GM04504 (cell line): ENCODE results near the gene METTL16.

Experiments
- DNase-seq: peaks from one replicate; pipeline ENCODE4 v3.0.0-alpha.2; 2012; ENCODE audit warnings: low read depth

Gene METTL16

DNA sequence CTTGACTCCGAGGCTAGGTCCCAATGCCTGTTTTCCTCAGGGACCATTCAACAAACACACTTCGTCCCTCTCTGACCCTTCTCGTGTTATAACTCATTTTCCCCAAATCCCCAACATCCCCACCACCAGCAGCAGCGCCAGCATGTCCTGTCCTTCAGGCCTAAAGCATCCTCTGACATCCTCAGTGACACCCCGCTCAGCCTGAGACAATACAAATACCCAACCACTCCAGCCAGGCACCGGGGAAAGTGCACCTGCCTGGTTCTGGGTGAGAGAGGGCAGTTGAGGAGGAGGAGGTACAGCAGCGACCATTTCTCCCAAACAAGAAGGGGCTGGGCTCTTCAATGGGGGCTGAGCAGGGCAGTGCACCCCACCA is 115.5 kb downstream of the METTL16 start:
- DNase-seq: no peak

DNA sequence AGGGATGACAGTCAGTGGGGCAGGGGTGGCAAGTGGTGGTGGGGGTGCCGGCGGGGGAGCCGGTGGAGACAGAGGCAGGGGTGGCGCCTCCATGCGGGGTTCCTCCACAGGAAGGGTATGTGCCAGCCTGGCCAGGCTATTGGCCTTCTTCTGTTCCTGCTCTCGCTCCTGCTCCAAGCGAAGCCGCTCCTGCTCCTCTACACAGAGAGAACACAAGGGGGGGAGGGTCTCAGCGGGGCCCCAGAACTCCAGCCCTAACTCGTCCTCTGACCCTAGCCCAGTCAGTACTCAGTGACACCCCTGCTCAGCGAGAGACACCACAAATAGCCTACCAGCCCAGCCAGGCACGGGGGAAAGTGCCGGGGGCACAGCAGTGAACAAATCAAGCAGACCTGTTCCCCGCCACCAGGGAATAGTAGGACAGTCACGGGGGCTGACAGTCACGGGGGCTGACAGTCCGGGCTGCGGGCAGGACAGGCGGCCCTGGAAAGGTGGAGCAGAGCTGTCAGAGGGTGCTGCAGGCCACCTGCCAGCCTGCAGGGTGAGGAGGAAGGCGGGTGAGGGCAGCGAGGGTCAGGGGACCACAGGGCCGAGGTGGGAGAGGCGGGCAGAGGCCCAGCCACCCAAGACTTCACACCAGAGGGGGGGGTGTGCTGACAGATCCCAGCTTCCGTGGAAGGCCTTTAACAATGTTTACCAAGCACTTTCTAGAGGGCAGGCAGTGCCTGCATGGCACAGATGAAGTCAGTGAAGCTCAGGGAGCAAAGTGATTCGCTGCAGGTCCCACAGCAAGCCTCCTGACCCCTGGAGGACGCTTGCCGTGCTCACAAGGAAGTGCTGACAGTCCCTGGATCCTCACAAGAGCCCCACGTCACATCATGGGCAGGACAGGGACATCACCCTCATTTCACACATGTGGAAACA is 116.2 kb downstream of the METTL16 start:
- DNase-seq: no peak

DNA sequence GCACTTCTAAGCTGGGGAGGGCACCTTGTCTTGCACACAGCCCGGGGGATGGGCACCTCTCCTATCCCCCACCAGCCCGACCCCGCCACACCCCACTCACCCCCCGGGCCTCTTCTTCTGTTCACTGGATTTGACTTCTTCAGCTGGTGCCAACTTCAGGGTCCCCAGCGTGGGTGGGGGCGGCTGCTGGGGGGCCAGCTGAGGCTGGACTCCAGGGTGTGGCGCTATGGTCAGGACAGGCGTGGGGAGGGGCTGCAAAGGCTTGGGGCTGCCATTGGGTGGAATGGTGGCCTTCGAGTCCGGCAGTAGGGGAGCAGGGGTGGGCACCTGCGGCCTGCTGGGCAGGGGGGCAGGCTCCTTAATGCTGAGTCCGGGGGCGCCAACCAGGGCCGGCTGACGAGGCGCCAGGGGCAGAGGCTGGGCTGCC is 116.9 kb downstream of the METTL16 start:
- DNase-seq: no peak

DNA sequence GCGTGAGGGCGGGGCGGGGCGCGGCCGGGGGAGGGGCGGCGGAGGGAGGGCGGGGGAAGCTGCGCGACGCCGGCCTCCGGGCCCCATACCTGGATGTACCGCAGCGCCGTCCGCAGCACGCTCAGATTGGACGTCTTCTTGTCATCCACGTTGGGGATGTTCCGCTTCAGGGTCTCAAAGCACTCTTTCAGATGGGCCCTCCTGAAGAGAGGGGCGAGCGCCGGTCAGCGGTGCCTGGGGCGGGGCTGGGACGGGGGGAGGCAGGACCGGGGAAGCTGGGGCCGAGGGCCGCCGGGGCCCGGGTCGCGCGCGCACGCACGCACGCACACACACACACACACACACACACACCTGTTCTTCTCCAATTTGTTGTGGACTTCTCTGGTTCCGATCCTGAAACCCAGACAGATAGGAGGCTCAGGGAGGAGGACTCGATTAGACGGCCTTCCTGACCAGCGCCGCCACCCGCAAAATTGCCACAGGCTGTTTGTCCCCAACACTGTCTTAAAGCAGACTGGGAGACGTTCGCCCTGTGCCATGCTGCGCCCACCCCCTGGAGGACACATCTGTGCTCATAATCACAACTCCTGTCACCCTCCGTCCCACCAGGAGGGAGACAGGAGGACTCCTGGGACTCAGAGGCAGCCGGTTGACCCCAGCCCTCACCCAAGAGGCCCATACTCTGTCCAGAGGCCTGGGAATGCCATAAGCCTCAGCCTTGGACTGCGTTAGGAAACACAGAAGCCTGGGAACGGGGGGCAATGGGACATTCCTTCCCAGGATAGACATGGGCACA is 117.5 kb downstream of the METTL16 start:
- DNase-seq: no peak

DNA sequence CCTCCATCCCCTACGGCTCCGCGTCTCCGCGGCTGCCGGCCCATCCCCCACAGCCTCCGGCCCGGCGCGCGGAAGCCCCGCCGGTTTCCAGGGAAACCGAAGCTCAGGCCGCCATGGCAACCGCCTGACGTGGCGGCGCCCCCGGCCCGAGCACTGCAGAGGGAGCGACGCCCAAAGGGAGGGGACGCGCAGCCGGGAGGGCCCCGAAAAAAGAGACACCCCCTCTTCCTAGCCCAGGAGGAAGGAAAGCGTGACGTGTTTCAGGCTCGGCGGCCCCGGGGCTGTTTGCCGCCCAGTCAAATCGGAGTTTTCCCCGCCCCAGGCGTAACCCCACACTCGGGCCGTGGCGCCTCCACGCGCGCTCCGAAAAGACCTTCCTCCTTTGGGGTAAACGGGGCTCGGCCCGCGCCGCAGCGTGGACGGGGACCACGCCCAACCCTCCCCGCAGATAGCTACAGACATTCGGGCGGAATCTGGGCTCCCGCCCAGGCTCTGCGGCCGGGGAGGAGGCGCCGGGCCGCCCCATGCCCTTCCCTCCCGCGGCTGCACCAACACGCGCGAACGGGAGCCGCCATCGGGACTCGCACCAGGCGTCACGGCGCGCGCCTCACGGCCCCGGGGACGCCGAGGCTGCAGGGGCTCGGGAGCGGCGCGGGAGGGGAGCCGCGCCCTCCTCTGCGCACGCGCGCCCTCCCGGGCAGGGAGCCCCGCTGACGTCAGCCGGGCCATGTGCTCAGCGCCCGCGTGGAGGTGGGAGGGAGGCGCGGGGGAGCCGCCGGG is 118.3 kb downstream of the METTL16 start:
- peak; percentile 71 for DNase-seq

DNA sequence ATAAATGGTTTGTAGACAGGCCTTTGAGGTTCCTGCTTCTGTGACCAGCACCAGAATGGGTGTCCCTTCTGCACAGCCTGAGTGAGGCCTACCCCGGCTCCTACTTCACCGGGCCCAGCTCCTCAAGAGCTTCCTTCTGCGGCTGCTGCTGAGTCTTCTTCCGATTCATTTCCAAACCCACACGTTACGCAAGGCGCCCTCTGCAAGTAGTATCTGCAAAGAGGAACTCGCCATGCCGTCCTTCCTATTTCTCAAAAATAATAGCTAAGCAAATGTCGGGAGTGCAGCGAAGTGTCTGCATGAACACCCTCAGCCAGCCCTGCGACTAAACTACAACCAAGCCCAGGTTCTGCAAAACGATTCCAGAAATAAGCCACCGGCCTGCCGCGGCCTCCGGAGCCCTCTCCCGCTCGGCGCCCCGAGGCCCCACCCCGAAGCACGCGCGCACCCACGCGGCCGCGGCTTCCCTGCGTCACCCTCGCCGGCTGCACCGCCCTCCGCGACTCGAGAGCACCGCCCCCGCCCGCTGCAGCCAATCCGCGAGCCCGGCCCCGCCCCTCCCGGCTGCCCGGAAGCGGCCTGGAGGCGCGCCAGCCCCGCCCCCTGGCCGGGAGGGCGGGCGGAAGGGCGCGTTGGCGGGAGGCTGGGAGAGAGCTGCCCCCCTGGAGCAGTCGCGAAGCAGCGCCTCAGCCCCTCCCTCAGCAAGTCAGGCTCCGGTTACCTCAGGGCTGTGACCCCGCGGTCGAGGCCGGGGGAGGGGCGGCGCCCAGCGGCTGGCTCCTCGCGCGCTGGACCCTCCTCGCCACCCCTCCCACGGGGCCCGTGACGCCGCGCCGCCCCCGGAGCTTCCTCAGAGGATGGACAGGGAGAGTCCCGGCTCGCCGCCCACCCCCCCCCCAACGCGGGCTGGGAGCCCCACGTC is 119.2 kb downstream of the METTL16 start:
- DNase-seq: peak; percentile 87

DNA sequence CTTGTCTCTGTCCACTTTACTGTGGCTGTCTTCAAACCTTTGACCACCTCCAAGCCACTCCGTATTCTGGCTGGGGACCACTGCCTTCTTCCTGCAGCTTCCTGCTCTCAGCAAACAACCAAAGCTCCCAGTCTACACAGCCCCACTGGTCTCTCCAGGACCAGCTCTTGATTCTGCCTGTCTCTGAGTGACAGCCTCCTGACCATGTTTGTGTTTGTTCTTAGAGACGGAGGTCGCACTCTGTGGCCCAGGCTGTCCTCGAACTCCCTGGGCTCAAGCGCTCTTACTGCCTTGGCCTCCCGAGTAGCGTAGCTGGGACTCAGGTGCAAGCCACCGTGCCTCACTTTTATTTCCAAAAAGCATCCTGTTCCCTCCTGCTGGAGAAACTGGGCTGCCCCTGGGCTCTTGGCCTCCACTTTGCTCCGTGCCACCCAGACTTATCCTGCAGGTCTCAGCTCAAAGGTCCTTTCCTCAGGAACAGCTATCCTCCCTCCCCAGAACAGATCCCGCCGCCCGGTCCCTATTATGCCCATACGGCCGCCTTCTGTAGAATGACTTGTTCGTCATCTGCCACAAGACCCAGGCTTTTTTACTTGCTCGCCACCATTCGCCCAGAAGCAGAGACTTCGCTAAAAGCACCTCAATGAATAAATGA is 120.0 kb downstream of the METTL16 start:
- DNase-seq: no peak

DNA sequence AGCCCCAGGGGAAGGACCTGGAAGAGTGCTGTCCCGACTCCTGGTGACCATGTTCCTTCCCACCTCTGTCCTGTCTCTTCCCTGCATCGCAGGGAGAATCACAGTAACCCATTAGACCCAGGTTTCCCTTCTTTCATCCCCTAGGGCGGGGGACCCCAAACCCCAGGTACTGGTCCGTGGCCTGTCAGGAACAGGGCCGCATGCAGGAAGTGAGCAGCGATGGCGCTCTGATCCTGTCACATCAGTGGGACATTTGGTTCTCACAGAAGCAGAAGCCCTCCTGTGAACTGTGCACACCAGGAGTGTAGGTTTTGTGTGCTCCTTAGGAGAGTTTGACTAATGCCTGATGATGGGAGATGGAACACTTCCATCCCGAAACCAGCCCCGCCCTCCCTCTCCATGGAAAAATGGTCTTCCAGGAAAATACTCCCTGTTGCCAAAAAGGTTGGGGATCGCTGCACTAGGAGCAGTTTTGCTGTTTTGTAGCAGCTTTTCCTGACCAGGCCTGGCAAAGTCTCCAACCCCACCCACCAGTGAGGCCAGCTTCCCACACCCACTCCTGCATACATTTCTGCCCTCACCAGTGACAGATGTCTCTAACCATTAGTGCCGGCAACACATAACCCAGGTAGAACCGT is 121.4 kb downstream of the METTL16 start:
- no peak for DNase-seq

DNA sequence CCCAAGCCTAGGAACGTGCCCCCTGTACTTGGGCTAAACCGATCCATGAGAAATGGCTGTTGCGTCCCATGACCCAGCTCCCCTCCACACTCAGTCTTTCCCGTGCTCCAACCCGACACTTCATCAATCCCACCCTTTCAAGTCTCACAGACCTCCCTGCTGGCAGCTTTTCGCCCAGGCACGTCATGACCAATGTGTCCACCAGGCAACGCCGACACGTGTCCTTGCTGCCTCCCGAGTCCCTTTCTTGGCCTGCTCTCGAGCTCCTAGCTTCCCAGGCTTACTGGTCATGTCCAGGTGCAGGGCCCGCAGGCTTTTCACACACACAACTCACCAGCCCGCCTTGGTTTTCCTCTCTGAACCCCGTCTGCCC is 123.0 kb downstream of the METTL16 start:
- DNase-seq: no peak

DNA sequence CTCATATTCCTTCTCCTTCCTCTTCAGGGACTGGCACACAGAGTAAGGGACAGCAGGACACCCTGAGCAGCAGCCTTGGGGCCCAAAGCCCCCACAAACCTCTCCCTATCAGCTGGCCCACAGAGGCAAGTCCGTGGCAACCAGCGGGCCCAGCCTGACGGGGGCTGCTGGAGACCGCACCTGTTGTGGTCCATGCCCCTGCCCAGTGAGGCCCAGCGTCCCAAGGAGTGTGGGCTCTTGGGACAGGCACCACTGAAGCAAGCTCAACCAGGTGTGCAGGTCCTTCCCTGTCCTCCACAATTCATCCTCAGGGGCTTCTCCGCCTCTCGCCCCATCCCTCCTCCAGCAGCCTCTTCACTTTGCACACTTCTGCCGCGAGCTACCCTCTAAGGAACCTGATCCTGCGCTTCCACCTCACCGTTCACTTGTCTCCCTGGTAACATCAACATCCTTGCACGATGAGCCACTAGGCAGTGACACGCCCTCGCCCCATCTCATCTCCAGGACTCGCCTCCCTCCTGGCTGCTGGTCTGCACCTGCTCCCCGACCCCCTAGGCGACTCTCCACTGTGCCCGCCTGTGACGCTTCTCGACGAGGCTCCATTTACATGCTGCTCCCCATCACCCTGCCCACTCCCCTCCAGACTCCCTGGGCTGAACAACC is 123.5 kb downstream of the METTL16 start:
- DNase-seq: no peak

DNA sequence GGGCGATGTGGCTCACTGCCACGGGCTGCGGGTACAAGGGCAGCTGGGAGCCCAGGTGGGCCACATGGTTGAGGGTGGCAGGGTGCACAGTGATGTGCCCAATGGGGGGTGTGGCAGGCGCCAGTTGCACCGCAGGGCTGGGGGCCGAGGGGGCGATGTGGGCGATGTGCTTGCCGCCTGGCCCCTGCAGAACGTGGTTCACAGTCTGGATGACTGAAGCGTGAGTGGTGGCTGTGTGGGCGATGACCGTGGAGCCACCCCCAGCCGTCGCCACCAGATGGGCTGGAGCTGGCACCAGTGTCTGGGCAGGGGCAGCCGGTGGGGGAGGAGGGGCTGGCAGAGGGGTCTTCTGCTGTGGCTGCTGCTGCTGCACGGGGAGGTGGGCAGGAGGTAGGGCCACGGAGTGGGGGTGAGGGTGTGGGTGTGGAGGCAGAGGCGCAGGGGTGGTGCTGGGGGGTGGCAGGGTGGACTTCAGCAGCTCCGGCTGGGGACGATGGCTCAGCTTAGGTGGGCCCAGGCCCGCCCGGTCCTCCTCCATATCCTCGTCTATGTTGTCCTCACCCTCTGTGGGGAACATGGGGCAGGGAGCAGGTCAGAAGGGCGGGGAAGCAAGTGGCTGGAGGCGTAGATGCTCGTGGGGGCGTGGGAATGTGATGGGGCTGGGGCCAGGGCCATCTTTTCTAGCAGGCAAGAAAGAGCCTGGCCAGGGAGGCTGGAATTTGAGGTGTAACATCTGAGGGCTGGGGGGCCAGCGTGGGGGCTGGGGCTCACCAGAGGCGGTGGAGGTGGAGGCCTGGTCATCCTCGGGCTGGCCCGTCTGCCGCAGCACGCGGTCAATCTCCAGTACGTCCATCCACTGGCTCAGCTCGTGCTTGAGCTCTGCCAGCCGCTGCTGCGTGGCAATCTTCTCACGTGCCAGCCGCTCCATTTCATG is 124.3 kb downstream of the METTL16 start:
- no peak for DNase-seq

DNA sequence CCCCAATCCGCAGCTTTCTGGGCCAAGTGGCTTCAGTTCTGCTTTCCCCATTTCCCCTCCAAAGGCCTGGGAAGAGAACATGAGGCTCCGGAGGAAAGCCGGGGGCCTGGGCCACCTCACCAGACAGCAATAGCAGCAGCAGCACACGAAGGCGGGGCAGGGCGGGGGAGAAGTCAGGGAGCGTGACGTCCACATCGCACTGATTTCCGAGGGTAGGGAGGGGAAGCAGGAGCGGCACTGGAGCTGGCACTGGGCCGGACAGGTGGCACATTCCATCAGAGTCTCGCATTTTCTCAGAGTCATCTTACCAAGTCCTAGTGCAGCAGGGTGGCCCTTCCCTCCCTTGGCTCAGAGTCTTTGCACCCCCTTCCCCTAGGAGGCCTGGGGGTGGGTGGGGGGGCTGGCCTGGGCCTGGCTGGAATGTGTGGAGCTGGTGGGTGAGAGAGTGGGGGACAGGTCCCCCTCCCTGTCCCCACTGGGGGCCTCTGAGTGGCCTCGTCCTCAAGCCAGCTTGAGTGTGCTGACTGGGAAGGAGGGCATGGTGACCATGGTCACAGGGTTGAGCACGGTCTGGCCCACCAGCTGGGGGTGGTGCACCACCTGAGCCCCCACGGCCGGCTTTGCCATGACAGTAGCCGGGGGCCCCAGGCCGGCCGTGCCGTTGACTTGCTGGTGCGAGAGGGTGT is 125.1 kb downstream of the METTL16 start:
- no peak for DNase-seq

DNA sequence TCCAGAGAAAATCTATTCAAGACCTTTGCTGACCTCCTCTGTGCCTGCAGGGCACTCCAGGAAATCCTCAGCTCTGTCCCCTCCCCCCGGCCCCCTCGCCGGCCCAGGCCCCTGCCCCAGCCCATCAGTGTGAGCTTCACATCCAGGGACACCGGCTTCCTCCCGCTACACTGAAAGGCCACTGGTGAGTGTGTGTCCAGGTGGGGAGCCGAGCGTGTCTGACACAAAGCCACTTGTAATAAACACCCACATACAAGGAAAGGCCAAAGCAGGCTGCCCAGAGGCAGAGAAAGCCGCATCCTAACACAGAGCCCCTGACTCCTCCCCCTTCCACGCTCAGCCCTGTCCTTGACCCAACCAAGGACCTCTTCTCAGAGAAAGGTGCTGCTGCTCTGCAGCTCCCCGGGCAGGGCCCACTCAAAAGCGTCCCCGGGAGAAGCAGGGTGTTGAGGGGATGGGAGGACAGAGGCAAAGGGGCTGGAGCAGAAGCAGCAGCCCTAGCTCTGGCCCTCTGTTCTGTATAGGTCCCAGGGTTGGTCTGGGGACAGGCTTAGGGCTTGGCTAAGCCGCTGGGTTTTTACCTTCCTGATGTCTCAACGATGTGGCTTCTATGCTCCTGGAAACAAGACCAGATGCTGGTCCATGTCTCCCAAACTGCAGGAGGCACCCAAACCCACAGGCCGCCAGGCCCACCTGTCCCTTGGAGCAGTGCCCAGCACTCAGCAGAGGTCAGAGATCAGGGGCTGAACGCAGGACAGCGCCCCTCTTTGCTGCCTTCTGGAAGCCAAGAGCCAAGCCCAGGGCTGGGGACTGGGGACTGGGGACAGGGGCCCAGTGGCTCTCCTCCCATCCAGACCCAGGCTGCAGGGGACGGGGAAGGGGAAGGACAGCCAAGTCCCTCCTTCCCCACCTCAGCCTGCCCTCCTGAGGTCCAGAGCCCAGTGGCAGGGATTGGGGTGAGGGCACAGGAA is 126.2 kb downstream of the METTL16 start:
- DNase-seq: no peak

DNA sequence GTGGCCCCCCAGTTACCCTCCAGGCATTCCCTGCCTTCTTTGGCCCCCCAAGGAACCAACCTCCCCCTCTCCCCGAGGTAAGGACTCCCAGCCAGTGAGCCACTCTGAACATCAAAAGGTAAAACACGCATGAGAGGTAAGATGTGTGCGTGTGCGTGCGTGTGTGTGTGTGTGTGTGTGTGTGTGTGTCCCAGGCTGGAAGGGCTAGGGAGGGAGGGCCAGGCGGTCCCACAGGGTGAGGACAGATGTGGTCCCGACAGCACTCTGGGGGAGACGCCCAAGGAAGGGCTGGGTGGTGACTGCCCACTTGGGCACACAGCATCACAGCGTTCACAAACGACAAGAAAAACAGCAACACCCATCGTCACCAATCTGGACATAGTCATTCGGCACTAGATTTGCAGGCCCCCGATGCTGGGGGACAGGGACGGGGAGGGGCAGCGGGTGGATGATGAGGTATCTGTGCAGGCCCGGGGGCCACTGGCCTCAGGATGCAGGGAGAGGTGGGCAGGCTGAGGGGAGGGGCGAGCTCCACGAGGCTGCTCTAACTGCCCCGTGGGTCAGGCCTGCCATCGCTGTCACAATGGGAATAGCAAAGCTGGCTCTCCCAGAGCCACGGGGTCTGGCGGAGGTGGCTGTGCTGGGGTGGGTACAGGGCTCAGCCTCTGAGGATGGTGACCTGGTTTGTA is 127.1 kb downstream of the METTL16 start:
- no peak for DNase-seq

DNA sequence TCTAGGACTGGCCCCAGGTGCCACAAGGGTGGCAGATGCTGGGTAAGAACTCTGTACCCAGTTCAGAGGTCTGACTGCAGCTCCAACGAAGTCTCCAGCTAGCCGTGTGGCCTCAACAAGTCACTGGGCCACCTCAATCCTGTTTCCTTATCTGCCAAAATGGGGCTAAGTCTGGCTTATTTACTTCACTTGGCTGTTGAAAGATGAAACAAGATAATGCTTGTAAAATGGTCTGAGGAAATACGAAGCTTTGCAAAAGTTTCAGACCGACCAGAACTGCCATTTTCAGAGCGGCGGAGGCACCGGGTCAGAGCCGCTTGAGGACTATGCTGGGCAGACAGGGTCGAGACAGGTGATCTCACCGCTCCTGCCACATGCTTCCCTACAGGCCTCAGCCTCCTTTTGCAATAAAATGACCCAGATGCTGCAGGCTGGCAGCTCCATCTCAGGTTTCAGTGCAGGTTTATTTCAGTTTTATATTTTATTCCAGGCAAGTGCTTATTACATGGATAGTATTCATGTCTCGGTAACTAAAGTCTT is 128.0 kb downstream of the METTL16 start:
- no peak for DNase-seq
